ENCODE measurements around the gene ITGA8. TPM values are rescaled to one million over a fixed set of nuclear protein-coding genes. Genes with fewer than 3 reads are reported as not detected.
"Not testable (repeated sequence)": the region's sequence is repeated elsewhere in the genome, so short reads cannot be mapped to it uniquely, and the experiment has no call there.

The ITGA8 gene
- total RNA-seq, 1 donor from 2014 or later = not detected

DNA sequence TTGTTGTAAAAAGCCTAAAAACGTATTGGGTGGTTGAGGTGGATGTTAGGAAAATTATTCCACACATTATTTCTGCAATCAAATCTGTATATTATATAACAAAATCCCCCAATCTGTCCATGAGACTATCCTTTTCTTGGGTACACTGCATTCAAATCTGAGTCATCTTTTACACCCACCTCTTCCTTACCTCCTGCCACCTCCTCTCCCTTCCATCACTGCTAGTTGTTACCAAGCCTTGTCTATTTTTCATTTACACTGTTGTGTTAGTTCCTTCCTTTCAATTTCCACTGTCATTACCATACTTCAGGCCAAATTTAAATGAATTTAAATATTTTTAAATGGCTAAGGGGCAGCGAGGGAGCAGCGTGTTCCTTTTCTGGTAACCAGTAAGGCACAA is 83.3 kb downstream of the ITGA8 start:
- Mint-ChIP-seq H3K27me3 (no peaks in the 10 kb centered on the region), H3K4me3 (no peak overlapping the region), H3K36me3 (ENCODE audit: low read depth) (no peaks in the 10 kb centered on the region), H3K9me3 (no peaks in the 10 kb centered on the region), H3K27ac (no peak overlapping the region), H3K4me1 (no peaks in the 10 kb centered on the region)
- intact Hi-C loops (cut with micrococcal nuclease) = no loop called here
- DNase-seq = no peak

GRCh38 chr10:15632456-15633091 is 87.1 kb downstream of the ITGA8 start:
- Mint-ChIP-seq H3K4me3 (no peak overlapping the region), H3K36me3 (ENCODE audit: low read depth) (no peaks in the 10 kb centered on the region), H3K4me1 (no peaks in the 10 kb centered on the region), H3K9me3 (no peaks in the 10 kb centered on the region), H3K27ac (no peak overlapping the region), H3K27me3 (no peaks in the 10 kb centered on the region)
- no peak for DNase-seq
- intact Hi-C loops (cut with micrococcal nuclease) = no loop called here

GRCh38 chr10:15631205-15631604 is 88.5 kb downstream of the ITGA8 start:
- H3K9me3 Mint-ChIP-seq; DNase-seq; intact Hi-C loops (cut with micrococcal nuclease); H3K4me1 Mint-ChIP-seq; H3K4me3 Mint-ChIP-seq; H3K27ac Mint-ChIP-seq; H3K36me3 Mint-ChIP-seq (ENCODE audit: low read depth); H3K27me3 Mint-ChIP-seq: not testable (repeated sequence)

DNA sequence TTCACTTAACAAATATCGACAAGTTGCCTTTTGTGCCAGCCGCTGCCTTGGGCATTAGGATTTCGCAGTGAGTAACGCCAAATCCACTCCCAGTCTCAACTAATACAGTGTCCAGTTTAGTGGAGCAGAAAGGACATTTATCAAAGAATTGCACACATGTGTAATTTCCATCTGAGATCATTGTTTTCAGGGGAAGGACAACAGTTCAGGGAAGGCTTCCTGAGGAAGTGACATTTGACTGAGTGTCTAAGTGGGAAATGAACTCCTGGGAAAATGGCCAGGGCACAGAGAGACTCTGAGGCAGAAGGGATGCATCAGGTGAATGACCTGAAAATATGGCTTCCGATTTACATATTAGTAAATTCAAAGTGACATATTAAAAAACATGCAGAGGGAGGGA is 89.4 kb downstream of the ITGA8 start:
- Mint-ChIP-seq H3K36me3 (ENCODE audit: low read depth) (no peaks in the 10 kb centered on the region), H3K27ac (no peak overlapping the region), H3K27me3 (no peaks in the 10 kb centered on the region), H3K9me3 (no peaks in the 10 kb centered on the region), H3K4me1 (no peaks in the 10 kb centered on the region), H3K4me3 (no peak overlapping the region)
- DNase-seq = no peak
- intact Hi-C loops (cut with micrococcal nuclease) = no loop called here

DNA sequence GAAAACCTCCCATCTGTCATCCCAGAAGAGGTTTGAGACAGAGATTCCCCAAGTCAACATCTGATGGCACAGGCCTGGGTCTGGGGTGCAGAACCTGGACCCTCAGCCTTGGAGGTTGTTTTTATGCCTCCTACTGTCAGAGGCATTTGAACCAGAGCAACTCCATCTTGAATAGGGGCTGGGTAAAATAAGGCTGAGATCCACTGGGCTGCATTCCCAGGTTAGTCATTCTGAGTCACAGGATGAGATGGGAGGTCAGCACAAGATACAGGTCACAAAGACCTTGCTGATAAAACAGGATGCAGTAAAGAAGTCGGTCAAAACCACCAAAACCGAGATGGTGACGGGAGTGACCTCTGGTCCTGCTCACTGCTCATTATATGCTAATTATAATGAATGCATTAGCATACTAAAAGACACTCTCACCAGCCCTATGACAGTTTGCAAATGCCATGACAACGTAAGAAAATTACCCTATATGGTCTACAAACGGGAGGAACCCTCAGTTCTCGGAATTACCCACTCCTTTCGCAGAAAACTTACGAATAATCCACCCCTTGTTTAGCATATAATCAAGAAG is 92.0 kb downstream of the ITGA8 start:
- intact Hi-C loops (cut with micrococcal nuclease) = no loop called here
- H3K4me3 Mint-ChIP-seq = no peak overlapping the region
- no peaks in the 10 kb centered on the region for H3K4me1 Mint-ChIP-seq
- H3K27ac Mint-ChIP-seq = no peak overlapping the region
- no peaks in the 10 kb centered on the region for H3K9me3 Mint-ChIP-seq
- H3K27me3 Mint-ChIP-seq = no peaks in the 10 kb centered on the region
- DNase-seq = no peak
- no peaks in the 10 kb centered on the region for H3K36me3 Mint-ChIP-seq (ENCODE audit: low read depth)

DNA sequence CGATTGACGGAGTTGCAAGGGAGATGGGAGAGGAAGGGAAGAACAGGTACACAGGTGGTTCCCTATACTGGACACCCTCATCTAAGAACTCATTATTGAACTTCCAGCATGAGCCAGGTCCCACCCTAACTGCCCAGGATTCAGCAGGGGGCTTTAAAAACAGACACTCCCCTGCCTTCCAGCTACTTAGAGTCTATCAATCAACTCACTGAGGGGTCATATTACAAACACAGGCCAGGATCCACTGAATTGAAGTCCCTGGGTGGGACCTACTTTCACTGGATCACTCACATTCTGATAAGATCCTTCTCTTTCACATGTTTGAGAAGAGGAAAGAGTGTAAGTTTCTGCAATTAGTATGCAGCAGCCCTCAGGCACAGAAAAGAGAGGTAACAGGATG is 92.8 kb downstream of the ITGA8 start:
- H3K27me3 Mint-ChIP-seq = no peaks in the 10 kb centered on the region
- no peak overlapping the region for H3K27ac Mint-ChIP-seq
- intact Hi-C loops (cut with micrococcal nuclease) = no loop called here
- no peak overlapping the region for H3K4me3 Mint-ChIP-seq
- no peaks in the 10 kb centered on the region for H3K9me3 Mint-ChIP-seq
- H3K36me3 Mint-ChIP-seq (ENCODE audit: low read depth) = no peaks in the 10 kb centered on the region
- no peak for DNase-seq
- H3K4me1 Mint-ChIP-seq = no peaks in the 10 kb centered on the region

- no peak overlapping the region for H3K27ac Mint-ChIP-seq
Measured at GRCh38 chr10:15625261-15625660, 94.5 kb downstream of the ITGA8 start.

GRCh38 chr10:15624401-15625196 is 95.1 kb downstream of the ITGA8 start:
- Mint-ChIP-seq H3K9me3 (no peaks in the 10 kb centered on the region), H3K36me3 (ENCODE audit: low read depth) (no peaks in the 10 kb centered on the region), H3K4me1 (no peaks in the 10 kb centered on the region), H3K27ac (no peak overlapping the region), H3K27me3 (peaks cover 4% of the 10 kb centered on the region), H3K4me3 (no peak overlapping the region)
- intact Hi-C loops (cut with micrococcal nuclease) = no loop called here
- DNase-seq = no peak

More at GRCh38 chr10:15625261-15625660, 94.5 kb downstream of the ITGA8 start:
- H3K27me3 Mint-ChIP-seq = peaks cover 4% of the 10 kb centered on the region
- no peak for DNase-seq
- no peaks in the 10 kb centered on the region for H3K4me1 Mint-ChIP-seq
- no peaks in the 10 kb centered on the region for H3K36me3 Mint-ChIP-seq (ENCODE audit: low read depth)
- intact Hi-C loops (cut with micrococcal nuclease) = no loop called here
- no peaks in the 10 kb centered on the region for H3K9me3 Mint-ChIP-seq
- no peak overlapping the region for H3K4me3 Mint-ChIP-seq

GRCh38 chr10:15620836-15621515 is 98.7 kb downstream of the ITGA8 start:
- H3K4me1 Mint-ChIP-seq = no peaks in the 10 kb centered on the region
- intact Hi-C loops (cut with micrococcal nuclease) = no loop called here
- no peaks in the 10 kb centered on the region for H3K9me3 Mint-ChIP-seq
- no peak for DNase-seq
- H3K27me3 Mint-ChIP-seq = peaks cover 4% of the 10 kb centered on the region
- no peaks in the 10 kb centered on the region for H3K36me3 Mint-ChIP-seq (ENCODE audit: low read depth)
- no peak overlapping the region for H3K4me3 Mint-ChIP-seq
- H3K27ac Mint-ChIP-seq = no peak overlapping the region

GRCh38 chr10:15620337-15620736 is 99.4 kb downstream of the ITGA8 start:
- no peak for DNase-seq
- peaks cover 4% of the 10 kb centered on the region for H3K27me3 Mint-ChIP-seq
- no peaks in the 10 kb centered on the region for H3K9me3 Mint-ChIP-seq
- H3K27ac Mint-ChIP-seq = no peak overlapping the region
- no peaks in the 10 kb centered on the region for H3K36me3 Mint-ChIP-seq (ENCODE audit: low read depth)
- intact Hi-C loops (cut with micrococcal nuclease) = no loop called here
- no peak overlapping the region for H3K4me3 Mint-ChIP-seq
- no peaks in the 10 kb centered on the region for H3K4me1 Mint-ChIP-seq

GRCh38 chr10:15609246-15609645 is 110.5 kb downstream of the ITGA8 start:
- no peaks in the 10 kb centered on the region for H3K27me3 Mint-ChIP-seq
- H3K27ac Mint-ChIP-seq = no peak overlapping the region
- H3K4me1 Mint-ChIP-seq = no peaks in the 10 kb centered on the region
- no peak overlapping the region for H3K4me3 Mint-ChIP-seq
- intact Hi-C loops (cut with micrococcal nuclease) = no loop called here
- DNase-seq = no peak
- no peaks in the 10 kb centered on the region for H3K9me3 Mint-ChIP-seq
- H3K36me3 Mint-ChIP-seq (ENCODE audit: low read depth) = no peaks in the 10 kb centered on the region

GRCh38 chr10:15606377-15606776 is 113.3 kb downstream of the ITGA8 start:
- DNase-seq = no peak
- intact Hi-C loops (cut with micrococcal nuclease) = no loop called here

DNA sequence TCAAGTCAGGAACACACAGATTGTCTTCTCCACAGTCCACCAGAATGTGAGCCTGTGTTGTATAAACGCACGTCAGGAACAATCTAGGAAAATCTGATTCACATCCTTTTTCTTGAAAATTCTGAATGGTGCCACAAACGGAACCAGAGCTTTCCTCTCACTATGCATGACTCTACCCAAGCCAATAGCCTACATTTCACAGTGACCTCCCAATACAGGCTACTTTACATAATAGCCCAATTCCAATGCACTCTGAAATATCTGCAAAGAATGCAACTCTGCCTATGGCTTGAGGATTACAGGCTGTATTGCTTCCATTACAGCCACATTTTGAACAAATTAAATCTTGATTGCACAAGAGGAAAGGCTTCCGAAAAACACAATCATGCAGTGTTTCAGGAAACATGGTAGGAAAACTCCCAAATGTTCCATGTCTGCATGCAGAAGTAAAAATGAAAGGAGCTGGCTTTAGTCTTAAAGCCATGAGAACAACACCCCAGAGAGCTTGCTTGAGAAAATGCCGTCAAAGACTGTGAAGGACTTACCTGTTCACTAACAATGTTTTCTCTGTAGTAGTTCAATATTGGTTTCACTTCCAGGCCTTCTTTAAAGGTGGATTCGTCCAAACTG is 113.9 kb downstream of the ITGA8 start:
- intact Hi-C loops (cut with micrococcal nuclease) = no loop called here
- H3K9me3 Mint-ChIP-seq = no peaks in the 10 kb centered on the region
- no peaks in the 10 kb centered on the region for H3K27me3 Mint-ChIP-seq
- DNase-seq = no peak
- no peaks in the 10 kb centered on the region for H3K4me1 Mint-ChIP-seq
- H3K4me3 Mint-ChIP-seq = no peak overlapping the region
- no peak overlapping the region for H3K27ac Mint-ChIP-seq
- H3K36me3 Mint-ChIP-seq (ENCODE audit: low read depth) = no peaks in the 10 kb centered on the region

More at GRCh38 chr10:15606377-15606776, 113.3 kb downstream of the ITGA8 start:
- Mint-ChIP-seq H3K4me1 (no peaks in the 10 kb centered on the region), H3K27me3 (no peaks in the 10 kb centered on the region), H3K27ac (no peak overlapping the region), H3K36me3 (ENCODE audit: low read depth) (no peaks in the 10 kb centered on the region), H3K4me3 (no peak overlapping the region), H3K9me3 (no peaks in the 10 kb centered on the region)
